HepG2 (cell line): ENCODE results near the gene VSTM4. TPM values are rescaled to one million over a fixed set of nuclear protein-coding genes. Genes with fewer than 3 reads are reported as not detected.

Experiments used
- ATAC-seq: fragments of 200-7000 bp; cut with Tn5 transposase; 3 replicates; pipeline ENCODE4 v1.9.1; 2020; ENCODE audit warnings: mild to moderate bottlenecking, moderate library complexity
- BruUV-seq: library from RNA; stranded (reverse); fragments of 400-500 nt; replicated peaks from 2 replicates; lab custom pipeline; 2021; lab: Mats Ljungman, UMichigan
- CTCF ChIA-PET: fragments of 300-600 bp; formaldehyde crosslinking; extraction: SDS; loops from one replicate; lab custom pipeline; 2021; ENCODE audit warnings: low total read pairs, inconsistent platforms, low intra/inter-chr PET ratio; lab: Yijun Ruan, JAX
- POLR2A ChIA-PET: fragments of 350-600 bp; sonication (Branson Sonifier 250); formaldehyde crosslinking; loops from one replicate; lab custom pipeline; 2020; ENCODE audit warnings: antibody characterized with exemption, inconsistent platforms; lab: Yijun Ruan, JAX
- DNase-seq: peaks from one replicate; pipeline ENCODE4 v3.0.0-alpha.2; 2015; ENCODE audit warnings: low spot score
- FAIRE-seq: peaks from 3 replicates; lab custom pipeline; 2011; peaks lifted over from hg19 to GRCh38; lab: Jason Lieb, UNC
- H2AFZ ChIP-seq: one replicate; pipeline ENCODE4 v1.6.1; 2011; ENCODE audit warnings: low read length, inconsistent platforms
- H3K27ac ChIP-seq: fragments of 300-600 bp; 3 replicates; pipeline ENCODE4 v1.8.0; 2011; ENCODE audit warnings: mixed run types, mild to moderate bottlenecking, mixed read lengths, low read length, inconsistent platforms; ENCODE audit not compliant: insufficient read depth; ENCODE audit errors: extremely low read length
- H3K27me3 ChIP-seq, 2 experiments: fragments of 200-600 bp in 1 of 2; 2 replicates in 1 of 2; 3 replicates in 1 of 2; pipeline versions ENCODE4 v1.6.0 to v1.8.0; 2011; ENCODE audit warnings: low read length in 2 of 2, mild to moderate bottlenecking in 2 of 2, moderate library complexity in 2 of 2, inconsistent platforms in 1 of 2; ENCODE audit not compliant: insufficient read depth in 2 of 2, control insufficient read depth in 1 of 2
- H3K36me3 ChIP-seq, 2 experiments: fragments of 200-600 bp in 1 of 2; replicated peaks in 1 of 2; 2 replicates in 1 of 2; 3 replicates in 1 of 2; pipeline versions ENCODE4 v1.5.1 to v1.8.0; 2011; ENCODE audit warnings: low read length in 2 of 2, inconsistent platforms in 1 of 2; ENCODE audit not compliant: insufficient read depth in 2 of 2, control insufficient read depth in 1 of 2
- H3K4me1 ChIP-seq: 2 replicates; pipeline ENCODE4 v1.5.1; 2012; ENCODE audit warnings: low read length, inconsistent platforms; ENCODE audit not compliant: insufficient read depth
- H3K4me2 ChIP-seq: 2 replicates; pipeline ENCODE4 v1.6.0; 2011; ENCODE audit warnings: low read depth, low read length, inconsistent platforms
- H3K4me3 ChIP-seq, 3 experiments: fragments of 200-600 bp in 1 of 3; sonication (generic), shearing (Covaris generic) in 1 of 3; replicated peaks in 1 of 3; 2 replicates each; pipeline ENCODE4 v1.5.1; 2011 to 2016; ENCODE audit warnings: low read length in 3 of 3, inconsistent platforms in 2 of 3, low read depth in 2 of 3, mild to moderate bottlenecking in 2 of 3, control low read depth in 1 of 3, mixed read lengths in 1 of 3; ENCODE audit not compliant: insufficient read depth in 1 of 3
- H3K79me2 ChIP-seq: one replicate; pipeline ENCODE4 v1.6.1; 2011; ENCODE audit warnings: low read length, inconsistent platforms; ENCODE audit not compliant: insufficient read depth
- H3K9ac ChIP-seq: 2 replicates; pipeline ENCODE4 v1.6.0; 2011; ENCODE audit warnings: mild to moderate bottlenecking, low read depth, low read length, inconsistent platforms; ENCODE audit not compliant: insufficient read depth
- H3K9me3 ChIP-seq: 2 replicates; pipeline ENCODE4 v1.5.1; 2012; ENCODE audit warnings: mild to moderate bottlenecking, low read length
- H4K20me1 ChIP-seq: 2 replicates; pipeline ENCODE4 v1.6.0; 2011; ENCODE audit warnings: inconsistent platforms, mild to moderate bottlenecking, low read length, moderate library complexity; ENCODE audit not compliant: insufficient read depth
- AFF4 ChIP-seq: sonication (generic); formaldehyde crosslinking; IDR thresholded peaks from 2 replicates; pipeline ENCODE4 v1.4.0; 2020; ENCODE audit warnings: missing genetic modification reagents
- ESRRA ChIP-seq: sonication (generic); formaldehyde crosslinking; IDR thresholded peaks from 2 replicates; pipeline ENCODE4 v1.5.1; 2020; ENCODE audit warnings: mild to moderate bottlenecking, low read depth, missing genetic modification reagents
- IKZF4 ChIP-seq: sonication (generic); formaldehyde crosslinking; IDR thresholded peaks from 2 replicates; pipeline ENCODE4 v1.5.1; 2020; ENCODE audit warnings: borderline replicate concordance, mild to moderate bottlenecking, low read depth, missing genetic modification reagents; ENCODE audit errors: not compliant biosample characterization
- MTF1 ChIP-seq: sonication (generic); formaldehyde crosslinking; IDR thresholded peaks from 2 replicates; pipeline ENCODE4 v1.5.0; 2020; ENCODE audit warnings: missing genetic modification reagents
- MXI1 ChIP-seq: IDR thresholded peaks from 3 replicates; pipeline ENCODE4 v1.6.1; 2012; ENCODE audit warnings: low read depth, low read length, inconsistent platforms, borderline replicate concordance
- NFE2L2 ChIP-seq: fragments of 150-350 bp; IDR thresholded peaks from 2 replicates; pipeline ENCODE4 v1.6.1; 2014; ENCODE audit warnings: low read length
- PBX2 ChIP-seq: IDR thresholded peaks from 2 replicates; pipeline ENCODE4 v1.6.1; 2016; ENCODE audit warnings: control low read depth
- SNAPC5 ChIP-seq: sonication (generic); formaldehyde crosslinking; IDR thresholded peaks from 2 replicates; pipeline ENCODE4 v1.8.1; 2023; ENCODE audit warnings: mild to moderate bottlenecking, missing genetic modification reagents, borderline replicate concordance
- YY1 ChIP-seq: IDR thresholded peaks from 2 replicates; pipeline ENCODE4 v1.6.1; 2011; ENCODE audit warnings: low read length, low read depth, moderate library complexity, mild to moderate bottlenecking; ENCODE audit not compliant: insufficient read depth, insufficient replicate concordance
- ZBED4 ChIP-seq: sonication (generic); formaldehyde crosslinking; IDR thresholded peaks from 2 replicates; pipeline ENCODE4 v1.4.0; 2020; ENCODE audit warnings: missing genetic modification reagents, borderline replicate concordance
- ZNF276 ChIP-seq: sonication (generic); formaldehyde crosslinking; IDR thresholded peaks from 2 replicates; pipeline ENCODE4 v1.4.0; 2020; ENCODE audit warnings: mild to moderate bottlenecking, low read depth, missing genetic modification reagents
- ZNF552 ChIP-seq: sonication (generic); formaldehyde crosslinking; IDR thresholded peaks from 2 replicates; pipeline ENCODE4 v1.9.0; 2022; ENCODE audit warnings: missing genetic modification reagents, mild to moderate bottlenecking, borderline replicate concordance
- ZNF781 ChIP-seq: sonication (generic); formaldehyde crosslinking; IDR thresholded peaks from 2 replicates; pipeline ENCODE4 v1.5.1; 2020; ENCODE audit warnings: borderline replicate concordance, mild to moderate bottlenecking, missing genetic modification reagents; ENCODE audit errors: not compliant biosample characterization
- ZNF891 ChIP-seq: sonication (generic); formaldehyde crosslinking; IDR thresholded peaks from 2 replicates; pipeline ENCODE4 v1.5.0; 2020; ENCODE audit warnings: mild to moderate bottlenecking, missing genetic modification reagents
- WGBS: methylation state at CpG from one replicate; pipeline ENCODE4 v1.1.6; 2017; ENCODE audit warnings: low lambda C conversion rate; 5-methylcytosine and 5-hydroxymethylcytosine counted together
- in situ Hi-C: cut with HindIII; loops from 2 replicates; pipeline ENCODE4 v1.10.0; 2017; ENCODE audit warnings: low pct_unique_long_range_greater_than_20kb; ENCODE audit not compliant: extremely low pct_ligation_motif_present
- intact Hi-C: fragments of 100-400 bp; cut with micrococcal nuclease; formaldehyde crosslinking; loops from one replicate; pipeline ENCODE4 v1.10.0; 2022; ENCODE audit not compliant: unreplicated experiment
- polyA plus RNA-seq, 8 experiments: library from polyadenylated mRNA; depleted of rRNA in 3 of 8; stranded (reverse) in 7 of 8; unstranded in 1 of 8; fragments of >200 nt; fragmentation: Illumina TruSeq in 4 of 8; extraction: Trizol in 4 of 8; gene quantifications; 2 replicates each; pipeline versions ENCODE4 v1.2.1 to v1.2.3, GENCODE V29; 2011 to 2016; ENCODE audit warnings: low read depth in 4 of 8, missing spikeins in 1 of 8, mixed read lengths in 1 of 8; ENCODE audit not compliant: insufficient read depth in 1 of 8
- total RNA-seq, 5 experiments: library from RNA; depleted of rRNA; stranded (reverse); fragments of >200 nt; fragmentation: Illumina TruSeq; extraction: Trizol; gene quantifications; 2 replicates each; pipeline ENCODE4 v1.2.3, GENCODE V29; 2016; ENCODE audit warnings: low read depth in 1 of 5

The VSTM4 gene
- total and polyA plus RNA-seq, 2 of the 13 experiments (the other 11 are each of a cell fraction or from before 2014, with no cell fraction given), result not detected

- Histone ChIP-seq H3K27me3 (no peaks in the 10 kb centered on the region; a peak in 1 of 5 replicates), H4K20me1 (no peaks in the 10 kb centered on the region), H3K4me1 (no peaks in the 10 kb centered on the region), H3K4me3 (no peak overlapping the region), H3K36me3 (no peaks in the 10 kb centered on the region), H3K4me2 (no peak overlapping the region), H3K9me3 (no peaks in the 10 kb centered on the region), H2AFZ (no peak overlapping the region), H3K79me2 (no peaks in the 10 kb centered on the region), H3K9ac (no peak overlapping the region), H3K27ac (no peak overlapping the region)
- WGBS, result 0% methylated on average over 1 of the region's 4 CpGs
- no peak for ATAC-seq
- BruUV-seq, result no TSS peak
- ChIA-PET POLR2A (no interaction called here), CTCF (no interaction called here)
- in situ Hi-C loops (no loop called here), intact Hi-C loops (no loop called here)
- DNase-seq, result no peak
- no peak for FAIRE-seq
- no peak for TF ChIP-seq IKZF4
- TF ChIP-seq MXI1, result no peak
- TF ChIP-seq PBX2 (CRISPR knock-in tag), result no peak
- TF ChIP-seq MTF1 (CRISPR knock-in tag), result no peak
- TF ChIP-seq ESRRA (CRISPR knock-in tag), result no peak
- no peak for TF ChIP-seq ZNF552 (CRISPR knock-in tag)
- TF ChIP-seq NFE2L2, result no peak
- no peak for TF ChIP-seq YY1
- TF ChIP-seq AFF4 (CRISPR knock-in tag), result no peak
- no peak for TF ChIP-seq ZBED4 (CRISPR knock-in tag)
- TF ChIP-seq ZNF276 (CRISPR knock-in tag), result no peak
- TF ChIP-seq SNAPC5, result no peak
- no peak for TF ChIP-seq ZNF891 (CRISPR knock-in tag)
- TF ChIP-seq ZNF781 (CRISPR knock-in tag), result no peak
These were observed 104.5 kb downstream of the VSTM4 start for GRCh38 chr10:49010865-49011264.
